Endothelial cell of umbilical vein (primary cell): ENCODE results near the gene SART3. TPM values are rescaled to one million over a fixed set of nuclear protein-coding genes. Genes with fewer than 3 reads are reported as not detected.

Experiments used
- Bru-seq: library from RNA; stranded (reverse); fragments of 400-500 nt; gene quantifications from one replicate; lab custom pipeline; 2021; lab: Mats Ljungman, UMichigan
- BruChase-seq, 2 experiments: library from RNA; stranded (reverse); fragments of 400-500 nt; gene quantifications; one replicate each; lab custom pipeline; 2021; lab: Mats Ljungman, UMichigan
- BruUV-seq: library from RNA; stranded (reverse); fragments of 400-500 nt; replicated peaks from 2 replicates; lab custom pipeline; 2021; lab: Mats Ljungman, UMichigan
- CTCF ChIA-PET: fragments of 300-600, 350-600 bp; sonication (Branson Sonifier 250); formaldehyde crosslinking; loops from one replicate; lab custom pipeline; 2021; ENCODE audit warnings: antibody characterized with exemption, inconsistent platforms; lab: Charles Lee
- POLR2A ChIA-PET: fragments of 300-600, 350-600 bp; sonication (Branson Sonifier 250); formaldehyde crosslinking; loops from one replicate; lab custom pipeline; 2021; ENCODE audit warnings: antibody characterized with exemption, inconsistent platforms; lab: Charles Lee
- DNase-seq: peaks from one replicate; pipeline ENCODE4 v3.0.0-alpha.2; 2011; ENCODE audit warnings: low read depth, low spot score
- FAIRE-seq: peaks from 2 replicates; lab custom pipeline; 2011; peaks lifted over from hg19 to GRCh38; lab: Jason Lieb, UNC
- H2AFZ ChIP-seq: 2 replicates; pipeline ENCODE4 v1.6.0; 2012; ENCODE audit warnings: low read depth, low read length, control low read depth, inconsistent platforms
- H3K27ac ChIP-seq: 2 replicates; pipeline ENCODE4 v1.5.1; 2011; ENCODE audit warnings: low read depth, mild to moderate bottlenecking, control low read depth, low read length, moderate library complexity; ENCODE audit not compliant: insufficient read depth
- H3K27me3 ChIP-seq, 2 experiments: 2 replicates each; pipeline versions ENCODE4 v1.6.0 to v1.6.1; 2011; ENCODE audit warnings: low read length in 2 of 2, mixed read lengths in 1 of 2; ENCODE audit not compliant: control insufficient read depth in 2 of 2, insufficient read depth in 2 of 2
- H3K36me3 ChIP-seq, 2 experiments: 2 replicates in 1 of 2; 3 replicates in 1 of 2; pipeline ENCODE4 v1.5.1; 2011; ENCODE audit warnings: low read length in 2 of 2, mild to moderate bottlenecking in 1 of 2, moderate library complexity in 1 of 2; ENCODE audit not compliant: control insufficient read depth in 2 of 2, insufficient read depth in 2 of 2; ENCODE audit errors: extremely low read depth in 1 of 2
- H3K4me1 ChIP-seq: 3 replicates; pipeline ENCODE4 v1.5.1; 2011; ENCODE audit warnings: mild to moderate bottlenecking, low read length; ENCODE audit not compliant: control insufficient read depth, insufficient read depth; ENCODE audit errors: extremely low read depth
- H3K4me2 ChIP-seq: 2 replicates; pipeline ENCODE4 v1.6.1; 2011; ENCODE audit warnings: low read length, control low read depth, mixed read lengths; ENCODE audit not compliant: insufficient read depth
- H3K4me3 ChIP-seq, 3 experiments: fragments of 200-600 bp in 1 of 3; sonication (generic), shearing (Covaris generic) in 1 of 3; replicated peaks in 1 of 3; 2 replicates each; pipeline ENCODE4 v1.5.1; 2011 to 2016; ENCODE audit warnings: control low read depth in 3 of 3, low read length in 3 of 3, mild to moderate bottlenecking in 2 of 3, inconsistent platforms in 1 of 3, low read depth in 1 of 3, moderate library complexity in 1 of 3; ENCODE audit not compliant: insufficient read depth in 1 of 3
- H3K79me2 ChIP-seq: 2 replicates; pipeline ENCODE4 v1.6.0; 2012; ENCODE audit warnings: low read length, inconsistent platforms; ENCODE audit not compliant: control insufficient read depth, insufficient read depth
- H3K9ac ChIP-seq: replicated peaks from 2 replicates; pipeline ENCODE3; 2011; ENCODE audit warnings: low read length, control low read depth; ENCODE audit not compliant: insufficient read depth; ENCODE audit errors: extremely low read depth
- H3K9me1 ChIP-seq: replicated peaks from 3 replicates; pipeline ENCODE4 v1.6.0; 2011; ENCODE audit warnings: mild to moderate bottlenecking, low read length; ENCODE audit not compliant: control insufficient read depth, insufficient read depth; ENCODE audit errors: extremely low read depth
- H3K9me3 ChIP-seq: replicated peaks from 2 replicates; pipeline ENCODE4 v1.5.1; 2012; ENCODE audit warnings: low read length, inconsistent platforms; ENCODE audit not compliant: control insufficient read depth, insufficient read depth
- H4K20me1 ChIP-seq: replicated peaks from 2 replicates; pipeline ENCODE3; 2011; ENCODE audit warnings: mild to moderate bottlenecking, low read length; ENCODE audit not compliant: control insufficient read depth, insufficient read depth; ENCODE audit errors: extremely low read depth
- EZH2 ChIP-seq: IDR thresholded peaks from 2 replicates; pipeline ENCODE4 v1.6.1; 2012; ENCODE audit warnings: borderline replicate concordance, low read depth, mild to moderate bottlenecking, moderate library complexity, low read length, inconsistent platforms; ENCODE audit not compliant: severe bottlenecking
- FOS ChIP-seq: IDR thresholded peaks from 2 replicates; pipeline ENCODE4 v1.6.1; 2011; ENCODE audit warnings: mild to moderate bottlenecking, low read length, moderate library complexity, borderline replicate concordance; ENCODE audit not compliant: insufficient read depth
- GATA2 ChIP-seq: IDR thresholded peaks from 2 replicates; pipeline ENCODE4 v1.7.0; 2011; ENCODE audit warnings: low read depth, mild to moderate bottlenecking, moderate library complexity, mixed read lengths, low read length; ENCODE audit not compliant: insufficient read length, insufficient read depth
- JUN ChIP-seq: IDR thresholded peaks from 2 replicates; pipeline ENCODE4 v1.6.1; 2011; ENCODE audit warnings: borderline replicate concordance, low read depth; ENCODE audit not compliant: insufficient read length, insufficient read depth
- MYC ChIP-seq: IDR thresholded peaks from one replicate; pipeline ENCODE4 v1.6.1; 2011; ENCODE audit warnings: mild to moderate bottlenecking, low read depth, low read length
- POLR2A ChIP-seq: IDR thresholded peaks from 2 replicates; pipeline ENCODE4 v1.6.1; 2012; ENCODE audit warnings: low read depth, mild to moderate bottlenecking, control low read depth, low read length
- POLR2AphosphoS5 ChIP-seq: IDR thresholded peaks from 2 replicates; pipeline ENCODE4 v1.6.1; 2012; ENCODE audit warnings: low read depth, mild to moderate bottlenecking, control low read depth, low read length, moderate library complexity; ENCODE audit not compliant: insufficient read depth
- dilution Hi-C: fragments of 300-500 bp; cut with MboI; formaldehyde crosslinking; loops from one replicate; pipeline ENCODE4 v1.15.0; 2019; ENCODE audit warnings: low sequenced_read_pairs; ENCODE audit not compliant: extremely low pct_ligation_motif_present
- intact Hi-C: fragments of 100-400 bp; cut with micrococcal nuclease; formaldehyde crosslinking; loops from one replicate; pipeline ENCODE4 v1.10.0; 2022
- long read RNA-seq: library from polyadenylated mRNA; stranded (forward); transcript quantifications from one replicate; pipeline ENCODE4 v2.0.0, GENCODE V29; 2021
- polyA minus RNA-seq, 3 experiments: library from RNA; depleted of rRNA, polyadenylated mRNA; stranded (reverse); fragments of >200 nt; gene quantifications; 1 replicate in 1 of 3; 2 replicates in 2 of 3; pipeline ENCODE4 v1.2.3, GENCODE V29; 2011
- polyA plus RNA-seq, 4 experiments: library from polyadenylated mRNA; depleted of rRNA in 3 of 4; stranded (reverse) in 3 of 4; unstranded in 1 of 4; fragments of >200 nt; gene quantifications; 2 replicates each; pipeline versions ENCODE4 v1.2.1 to v1.2.3, GENCODE V29; 2011 to 2012; ENCODE audit warnings: missing spikeins in 1 of 4
- total RNA-seq: library from RNA; stranded (reverse); gene quantifications from 2 replicates; pipeline ENCODE4 v1.2.3, GENCODE V29; 2021
- TF ChIP-seq, protein P1 (sequence below): IDR thresholded peaks from 2 replicates; pipeline ENCODE4 v1.6.1; 2011; ENCODE audit not compliant: insufficient read depth, insufficient read length
- TF ChIP-seq, protein P2 (sequence below), 2 donors: IDR thresholded peaks; 1 replicate in 1 of 2; 2 replicates in 1 of 2; pipeline ENCODE4 v1.5.1; 2011; ENCODE audit warnings: low read length in 2 of 2, mild to moderate bottlenecking in 2 of 2, moderate library complexity in 2 of 2, control low read depth in 1 of 2, inconsistent platforms in 1 of 2, low read depth in 1 of 2; ENCODE audit not compliant: insufficient read depth in 1 of 2; ENCODE audit errors: extremely low read depth in 1 of 2

SART3 gene, protein sequence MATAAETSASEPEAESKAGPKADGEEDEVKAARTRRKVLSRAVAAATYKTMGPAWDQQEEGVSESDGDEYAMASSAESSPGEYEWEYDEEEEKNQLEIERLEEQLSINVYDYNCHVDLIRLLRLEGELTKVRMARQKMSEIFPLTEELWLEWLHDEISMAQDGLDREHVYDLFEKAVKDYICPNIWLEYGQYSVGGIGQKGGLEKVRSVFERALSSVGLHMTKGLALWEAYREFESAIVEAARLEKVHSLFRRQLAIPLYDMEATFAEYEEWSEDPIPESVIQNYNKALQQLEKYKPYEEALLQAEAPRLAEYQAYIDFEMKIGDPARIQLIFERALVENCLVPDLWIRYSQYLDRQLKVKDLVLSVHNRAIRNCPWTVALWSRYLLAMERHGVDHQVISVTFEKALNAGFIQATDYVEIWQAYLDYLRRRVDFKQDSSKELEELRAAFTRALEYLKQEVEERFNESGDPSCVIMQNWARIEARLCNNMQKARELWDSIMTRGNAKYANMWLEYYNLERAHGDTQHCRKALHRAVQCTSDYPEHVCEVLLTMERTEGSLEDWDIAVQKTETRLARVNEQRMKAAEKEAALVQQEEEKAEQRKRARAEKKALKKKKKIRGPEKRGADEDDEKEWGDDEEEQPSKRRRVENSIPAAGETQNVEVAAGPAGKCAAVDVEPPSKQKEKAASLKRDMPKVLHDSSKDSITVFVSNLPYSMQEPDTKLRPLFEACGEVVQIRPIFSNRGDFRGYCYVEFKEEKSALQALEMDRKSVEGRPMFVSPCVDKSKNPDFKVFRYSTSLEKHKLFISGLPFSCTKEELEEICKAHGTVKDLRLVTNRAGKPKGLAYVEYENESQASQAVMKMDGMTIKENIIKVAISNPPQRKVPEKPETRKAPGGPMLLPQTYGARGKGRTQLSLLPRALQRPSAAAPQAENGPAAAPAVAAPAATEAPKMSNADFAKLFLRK
- total RNA-seq: 48.1 and 50.7 TPM in 2 replicates
- 6.7 and 13.9 TPM in 2 replicates for polyA plus RNA-seq
- 15.8 and 16.0 TPM in 2 replicates for polyA plus RNA-seq (2011; cell fraction: cytosol; rRNA removed)
- polyA plus RNA-seq (2011; cell fraction: nucleus; rRNA removed): 63.9 and 70.1 TPM in 2 replicates
- 35.0 and 37.2 TPM in 2 replicates for polyA plus RNA-seq (2012)
- polyA minus RNA-seq: 45.0 and 49.8 TPM in 2 replicates
- polyA minus RNA-seq (2011; cell fraction: cytosol; rRNA and poly(A)+ RNA removed): 16.8 TPM
- 112 and 125 TPM in 2 replicates for polyA minus RNA-seq (2011; cell fraction: nucleus; rRNA and poly(A)+ RNA removed)
- Bru-seq, nascent RNA: percentile 89 among the genes with signal in this experiment
- percentile 79 among the genes with signal in this experiment for BruChase-seq, experiment 1, labeled RNA remaining after a 6-hour chase
- BruChase-seq, experiment 2, labeled RNA remaining after a 2-hour chase: percentile 87 among the genes with signal in this experiment
- long read RNA-seq, full-length matches to known transcripts: 48 of 72 reads
- long read RNA-seq, partial matches to known transcripts: 12 of 72 reads
- long read RNA-seq, other reads (novel, unspliced or antisense): 12 of 72 reads

DNA sequence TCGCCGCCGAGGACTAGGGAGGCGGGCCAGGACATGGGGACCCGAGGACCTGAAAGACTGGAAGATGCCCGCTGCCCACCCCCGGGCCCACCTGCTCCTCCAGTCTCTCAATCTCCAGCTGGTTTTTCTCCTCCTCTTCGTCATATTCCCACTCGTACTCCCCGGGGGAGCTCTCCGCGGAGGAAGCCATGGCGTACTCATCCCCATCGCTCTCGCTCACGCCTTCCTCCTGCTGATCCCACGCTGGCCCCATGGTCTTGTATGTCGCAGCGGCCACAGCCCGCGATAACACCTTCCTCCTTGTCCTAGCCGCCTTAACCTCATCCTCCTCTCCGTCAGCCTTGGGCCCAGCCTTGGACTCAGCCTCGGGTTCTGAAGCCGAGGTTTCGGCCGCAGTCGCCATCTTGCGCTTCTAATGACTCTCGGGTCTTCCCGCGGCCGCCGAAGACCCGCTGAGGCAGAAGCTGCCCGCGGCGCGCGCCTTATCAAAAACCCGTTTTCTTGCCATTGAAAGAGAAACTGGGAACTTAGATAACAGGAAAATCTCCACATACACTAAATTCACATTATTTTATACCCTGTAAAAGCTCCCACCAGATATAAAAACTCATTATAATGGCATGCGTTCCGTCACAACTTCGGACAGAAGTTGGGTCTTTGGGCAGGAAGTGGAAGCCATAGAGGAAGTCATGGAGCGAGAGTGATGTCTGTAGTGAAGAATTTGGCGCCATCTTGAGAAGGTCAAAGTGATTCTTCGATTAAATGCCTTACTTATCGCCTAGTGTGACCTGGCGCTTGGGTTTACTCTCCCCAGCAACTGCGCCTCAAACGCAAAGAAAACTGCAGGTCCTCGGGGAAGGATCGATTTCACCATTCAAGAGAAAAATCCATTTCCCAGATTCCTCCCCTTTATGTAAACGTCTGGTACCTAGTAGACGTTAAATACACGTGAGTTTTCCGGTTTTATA, at the start of gene SART3:
SART3 (minus strand) TSS at position 422 of the 968 bp plus-strand sequence; CDS start at position 403, 19 bp downstream.
- ChIA-PET CTCF (interaction anchor here (0.8 to 2.2 kb wide), 6 partner anchors 8 to 551 kb away, joined by 3 to 17 read pairs (median 4); no protein-coding TSS in a partner anchor), POLR2A (interaction anchor here (1.2 kb wide), 1 partner anchor 292 kb away, joined by 3 read pairs; no protein-coding TSS in a partner anchor)
- Histone ChIP-seq H3K9me3 (no peaks in the 10 kb centered on the region), H3K9ac (peak within 1 kb of the TSS; percentile 74), H3K79me2 (peaks cover 50% of the 10 kb centered on the region), H2AFZ (peak within 1 kb of the TSS; percentile 60), H3K9me1 (no peaks in the 10 kb centered on the region), H3K4me3 (peak within 1 kb of the TSS; percentile 45 to 95 (median 86)), H3K36me3 (peaks cover 0 to 8% of the 10 kb centered on the region in 2 experiments), H3K27me3 (no peaks in the 10 kb centered on the region), H3K4me1 (peaks cover 30% of the 10 kb centered on the region), H3K27ac (peak within 1 kb of the TSS; percentile 83), H4K20me1 (no peaks in the 10 kb centered on the region), H3K4me2 (peak within 1 kb of the TSS; percentile 97)
- BruUV-seq: no TSS peak
- FAIRE-seq (peak; percentile 95), DNase-seq (peak; percentile 96)
- dilution Hi-C loops: no loop called here
- TF ChIP-seq, protein P1, sequence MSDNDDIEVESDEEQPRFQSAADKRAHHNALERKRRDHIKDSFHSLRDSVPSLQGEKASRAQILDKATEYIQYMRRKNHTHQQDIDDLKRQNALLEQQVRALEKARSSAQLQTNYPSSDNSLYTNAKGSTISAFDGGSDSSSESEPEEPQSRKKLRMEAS: no peak
- no peak for TF ChIP-seq FOS
- TF ChIP-seq POLR2AphosphoS5: peak; percentile 29
- TF ChIP-seq GATA2: no peak
- TF ChIP-seq MYC: no peak
- TF ChIP-seq POLR2A: peak; percentile 57
- TF ChIP-seq, protein P2, sequence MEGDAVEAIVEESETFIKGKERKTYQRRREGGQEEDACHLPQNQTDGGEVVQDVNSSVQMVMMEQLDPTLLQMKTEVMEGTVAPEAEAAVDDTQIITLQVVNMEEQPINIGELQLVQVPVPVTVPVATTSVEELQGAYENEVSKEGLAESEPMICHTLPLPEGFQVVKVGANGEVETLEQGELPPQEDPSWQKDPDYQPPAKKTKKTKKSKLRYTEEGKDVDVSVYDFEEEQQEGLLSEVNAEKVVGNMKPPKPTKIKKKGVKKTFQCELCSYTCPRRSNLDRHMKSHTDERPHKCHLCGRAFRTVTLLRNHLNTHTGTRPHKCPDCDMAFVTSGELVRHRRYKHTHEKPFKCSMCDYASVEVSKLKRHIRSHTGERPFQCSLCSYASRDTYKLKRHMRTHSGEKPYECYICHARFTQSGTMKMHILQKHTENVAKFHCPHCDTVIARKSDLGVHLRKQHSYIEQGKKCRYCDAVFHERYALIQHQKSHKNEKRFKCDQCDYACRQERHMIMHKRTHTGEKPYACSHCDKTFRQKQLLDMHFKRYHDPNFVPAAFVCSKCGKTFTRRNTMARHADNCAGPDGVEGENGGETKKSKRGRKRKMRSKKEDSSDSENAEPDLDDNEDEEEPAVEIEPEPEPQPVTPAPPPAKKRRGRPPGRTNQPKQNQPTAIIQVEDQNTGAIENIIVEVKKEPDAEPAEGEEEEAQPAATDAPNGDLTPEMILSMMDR (IDR thresholded peaks at IDR 0.05; ENCODE audit: extremely low read depth in 1 of 2, insufficient read depth in 1 of 2, low read depth in 1 of 2, low read length in 2 of 2): no peak
- TF ChIP-seq EZH2: no peak
- peak; percentile 9 for TF ChIP-seq JUN
- intact Hi-C loops: loop anchor here (1.0 to 5.0 kb wide), 3 partner anchors 46 to 551 kb away; partner anchors contain the start of genes FICD and USP30
